Measurements from ENCODE around the gene GLS2. TPM values are rescaled to one million over a fixed set of nuclear protein-coding genes. Genes with fewer than 3 reads are reported as not detected.

GLS2 gene
- total and polyA plus RNA-seq, 5 donors: 0.42 to 1.2 (median 0.60) TPM

DNA sequence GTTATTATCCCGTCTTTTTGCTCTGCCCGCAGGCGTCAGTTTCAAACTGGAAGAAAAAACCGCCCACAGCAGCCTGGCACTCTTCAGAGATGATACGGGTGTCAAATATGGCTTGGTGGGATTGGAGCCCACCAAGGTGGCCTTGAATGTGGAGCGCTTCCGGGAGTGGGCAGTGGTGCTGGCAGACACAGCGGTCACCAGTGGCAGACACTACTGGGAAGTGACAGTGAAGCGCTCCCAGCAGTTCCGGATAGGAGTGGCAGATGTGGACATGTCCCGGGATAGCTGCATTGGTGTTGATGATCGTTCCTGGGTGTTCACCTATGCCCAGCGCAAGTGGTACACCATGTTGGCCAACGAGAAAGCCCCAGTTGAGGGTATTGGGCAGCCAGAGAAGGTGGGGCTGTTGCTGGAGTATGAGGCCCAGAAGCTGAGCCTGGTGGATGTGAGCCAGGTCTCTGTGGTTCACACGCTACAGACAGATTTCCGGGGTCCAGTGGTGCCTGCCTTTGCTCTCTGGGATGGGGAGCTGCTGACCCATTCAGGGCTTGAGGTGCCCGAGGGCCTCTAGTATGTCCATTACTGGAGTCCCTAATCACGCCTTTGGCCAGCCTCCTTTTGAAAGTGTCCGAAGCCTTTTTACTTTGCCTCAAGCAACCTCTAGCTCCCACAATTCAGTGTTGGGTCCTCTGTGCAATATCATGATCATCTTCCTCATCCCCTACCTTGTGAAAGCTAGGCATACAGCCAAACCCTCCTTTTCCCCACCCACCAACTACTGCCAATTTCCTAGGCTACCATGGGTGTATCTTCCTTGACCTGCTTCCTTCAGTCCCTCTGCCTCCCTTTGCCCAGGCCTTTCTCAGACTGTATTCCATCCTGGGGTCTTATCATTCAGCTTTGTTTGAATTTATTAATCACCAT is 18.7 kb downstream of the GLS2 start:
- peak overlapping the region; percentile 55 for H3K27ac ChIP-seq (ENCODE audit: low read length)
- DNase-seq (peak; percentile 41 to 69 (median 69)), ATAC-seq (peak; percentile 59 to 61)
- 43% methylated on average over 19 of the region's 19 CpGs for WGBS
- H3K4me3 ChIP-seq (ENCODE audit: low read length): peak overlapping the region; percentile 87
- H3K9me3 ChIP-seq (ENCODE audit: control insufficient read depth, low read length): no peaks in the 10 kb centered on the region
- intact Hi-C loops (cut with DNase I): loop anchor here in 2 of 4 donors (5.0 to 10.0 kb wide), 2 partner anchors 134 to 277 kb away; partner anchors contain the start of genes IL23A (in 1 of the 2) and PAN2 (in 1 of the 2)
- peaks cover 6% of the 10 kb centered on the region for H3K4me1 ChIP-seq (ENCODE audit: control insufficient read depth, insufficient read depth, low read length)
- H3K27me3 ChIP-seq (ENCODE audit: control insufficient read depth, insufficient read depth): no peaks in the 10 kb centered on the region

DNA sequence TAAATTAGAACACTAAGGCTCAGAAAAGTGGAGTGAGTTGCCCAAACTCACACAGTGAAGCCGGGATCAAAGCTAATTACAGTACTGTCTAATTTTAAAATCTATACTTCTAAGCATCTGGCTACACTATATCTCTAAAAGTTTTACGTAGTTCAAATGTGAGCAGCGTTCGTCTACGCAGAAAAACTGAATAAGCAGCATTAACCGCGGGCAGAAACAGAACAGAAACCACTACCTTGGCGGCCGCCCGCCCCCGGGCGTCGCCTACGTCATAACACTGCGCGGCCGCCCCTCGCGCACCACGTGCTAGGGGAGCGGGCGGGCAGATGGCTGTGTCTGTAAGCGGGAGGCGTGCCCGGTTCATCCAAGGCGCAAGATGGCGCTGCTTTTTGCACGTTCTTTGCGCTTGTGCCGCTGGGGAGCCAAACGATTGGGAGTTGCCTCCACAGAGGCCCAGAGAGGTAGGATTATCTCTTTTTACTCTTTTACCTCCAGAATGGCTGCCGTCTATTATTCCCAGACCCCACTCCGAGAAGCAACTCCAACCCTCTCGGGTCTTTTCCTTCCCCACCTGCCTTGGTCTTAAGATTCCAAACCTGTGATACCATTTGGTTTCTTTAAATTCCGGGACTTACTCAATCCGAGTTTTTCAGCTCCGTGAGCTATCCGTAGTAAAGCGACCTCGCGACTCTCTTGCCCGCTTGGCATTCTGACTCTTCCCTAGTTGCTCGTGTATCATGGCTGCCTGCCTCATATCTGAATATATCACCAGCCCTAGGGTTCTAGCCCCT is 19.6 kb downstream of the GLS2 start, which contains the start of gene SPRYD4:
Gene SPRYD4 (plus strand): TSS at position 363 of the 791 bp plus-strand sequence. CDS start 14 bp downstream, at position 377.
- H3K9me3 ChIP-seq (ENCODE audit: control insufficient read depth, low read length): no peaks in the 10 kb centered on the region
- under 1% methylated on average over 43 of the region's 43 CpGs for WGBS

DNA sequence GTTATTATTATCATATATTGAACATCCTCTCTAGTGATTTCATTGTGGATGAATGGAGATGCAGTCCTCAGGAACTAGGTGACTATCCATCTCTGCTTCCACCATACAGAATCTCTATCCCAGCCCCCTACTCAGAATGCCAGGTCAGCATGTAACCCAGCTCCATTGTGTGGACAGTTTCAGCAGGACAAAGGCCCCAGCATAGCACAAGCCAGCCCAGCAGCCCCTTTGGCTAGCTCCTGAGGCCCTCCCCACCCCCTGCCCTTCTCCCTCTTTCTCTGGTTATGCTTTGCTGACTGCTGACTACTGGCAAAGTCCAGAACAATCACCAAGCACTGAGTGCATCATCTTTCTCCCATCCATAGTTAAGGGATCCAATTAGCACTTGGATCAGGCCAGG is 25.4 kb downstream of the GLS2 start:
- no peaks in the 10 kb centered on the region for H3K9me3 ChIP-seq (ENCODE audit: control insufficient read depth, low read length)
- no peak overlapping the region for H3K27ac ChIP-seq (ENCODE audit: low read length)
- intact Hi-C loops (cut with DNase I): loop anchor here in 1 of 4 donors (5.0 to 10.0 kb wide), 3 partner anchors 128 to 335 kb away; partner anchors contain the start of genes ESYT1, IL23A and PAN2
- ATAC-seq (no peak), DNase-seq (no peak)
- no peak overlapping the region for H3K4me3 ChIP-seq (ENCODE audit: low read length)
- no peaks in the 10 kb centered on the region for H3K27me3 ChIP-seq (ENCODE audit: control insufficient read depth, insufficient read depth)
- no peaks in the 10 kb centered on the region for H3K4me1 ChIP-seq (ENCODE audit: control insufficient read depth, insufficient read depth, low read length)

More for the DNA sequence above, 19.6 kb downstream of the GLS2 start, which contains the start of gene SPRYD4:
- intact Hi-C loops (cut with DNase I): loop anchor here in 2 of 4 donors (5.0 to 10.0 kb wide), 2 partner anchors 134 to 276 kb away; partner anchors contain the start of genes IL23A (in 1 of the 2) and PAN2 (in 1 of the 2)
- peak within 1 kb of the TSS; percentile 55 for H3K27ac ChIP-seq (ENCODE audit: low read length)
- peak within 1 kb of the TSS; percentile 87 for H3K4me3 ChIP-seq (ENCODE audit: low read length)
- H3K4me1 ChIP-seq (ENCODE audit: control insufficient read depth, insufficient read depth, low read length): peaks cover 6% of the 10 kb centered on the region
- ATAC-seq: peak; percentile 97 to 98
- DNase-seq: peak; percentile 94 to 98 (median 97)
- no peaks in the 10 kb centered on the region for H3K27me3 ChIP-seq (ENCODE audit: control insufficient read depth, insufficient read depth)

DNA sequence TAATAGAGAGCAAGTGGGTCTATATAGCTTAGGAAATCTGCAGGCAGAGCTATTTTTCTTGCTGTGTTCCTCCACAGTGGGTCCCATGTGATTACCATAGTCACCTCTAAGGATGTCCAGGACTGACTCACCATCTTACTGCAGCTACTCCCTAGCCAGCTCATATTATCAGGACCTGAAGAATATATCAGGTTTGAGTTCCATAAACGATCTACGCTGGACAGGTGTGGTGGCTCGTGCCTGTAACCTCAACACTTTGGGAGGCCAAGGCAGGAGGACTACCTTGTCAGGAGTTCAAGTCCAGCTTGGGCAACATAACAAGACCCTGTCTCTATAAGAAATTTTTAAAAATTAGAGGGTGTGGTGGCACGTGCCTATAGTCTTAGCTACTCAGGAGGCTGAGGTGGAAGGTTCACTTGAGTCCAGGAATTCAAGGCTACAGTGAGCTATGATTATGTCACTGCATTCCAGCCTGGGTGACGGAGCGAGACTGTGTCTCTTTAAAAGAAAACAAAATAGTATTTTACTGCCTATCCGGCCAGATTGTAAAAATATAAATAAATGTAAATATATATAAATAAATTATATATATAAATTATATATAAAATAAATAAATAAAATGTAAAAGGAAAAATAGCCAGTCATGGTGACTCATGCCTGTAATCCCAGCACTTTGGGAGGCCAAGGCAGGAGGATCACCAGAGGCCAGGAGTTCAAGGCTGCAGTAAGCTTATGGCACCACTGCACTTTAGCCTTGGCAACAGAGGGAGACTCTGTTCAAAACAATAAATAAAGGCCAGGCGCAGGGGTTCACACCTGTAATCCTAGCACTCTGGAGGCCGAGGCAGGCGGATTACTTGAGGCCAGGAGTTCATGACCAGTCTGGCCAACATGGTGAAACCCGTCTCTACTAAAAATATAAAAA is 26.5 kb downstream of the GLS2 start:
- intact Hi-C loops (cut with DNase I): loop anchor here in 1 of 4 donors (5.0 to 10.0 kb wide), 3 partner anchors 127 to 334 kb away; partner anchors contain the start of genes ESYT1, IL23A and PAN2
- ATAC-seq (no peak), DNase-seq (no peak)
- Histone ChIP-seq H3K27me3 (ENCODE audit: control insufficient read depth, insufficient read depth) (no peaks in the 10 kb centered on the region), H3K27ac (ENCODE audit: low read length) (no peak overlapping the region), H3K9me3 (ENCODE audit: control insufficient read depth, low read length) (no peaks in the 10 kb centered on the region), H3K4me1 (ENCODE audit: control insufficient read depth, insufficient read depth, low read length) (no peaks in the 10 kb centered on the region), H3K4me3 (ENCODE audit: low read length) (no peak overlapping the region)
- WGBS: 86% methylated on average over 11 of the region's 11 CpGs

DNA sequence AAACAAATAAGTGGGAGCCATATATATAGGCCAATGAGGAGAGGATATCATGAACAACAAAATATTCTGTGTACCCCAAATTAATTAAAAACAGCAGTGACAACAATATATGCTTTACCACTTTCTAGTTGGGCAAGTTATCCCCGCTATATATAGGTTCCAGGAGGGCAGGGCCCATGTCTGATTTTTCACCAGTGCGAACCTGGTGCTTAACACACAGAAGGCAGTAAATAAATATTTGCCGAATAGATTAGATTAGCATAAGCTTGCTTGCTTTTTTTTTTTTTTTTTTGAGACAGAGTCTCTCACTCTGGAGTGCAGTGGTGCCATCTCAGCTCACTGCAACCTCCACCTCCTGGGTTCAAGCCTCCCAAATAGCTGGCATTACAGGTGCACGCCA is 30.1 kb downstream of the GLS2 start:
- Histone ChIP-seq H3K4me3 (ENCODE audit: low read length) (no peak overlapping the region), H3K27ac (ENCODE audit: low read length) (no peak overlapping the region), H3K4me1 (ENCODE audit: control insufficient read depth, insufficient read depth, low read length) (no peaks in the 10 kb centered on the region), H3K27me3 (ENCODE audit: control insufficient read depth, insufficient read depth) (no peaks in the 10 kb centered on the region), H3K9me3 (ENCODE audit: control insufficient read depth, low read length) (no peaks in the 10 kb centered on the region)
- WGBS: 86% methylated on average over 4 of the region's 4 CpGs
- DNase-seq (no peak), ATAC-seq (no peak)
- intact Hi-C loops (cut with DNase I): loop anchor here in 1 of 4 donors (10.0 kb wide), 1 partner anchor 103 kb away; no protein-coding TSS in a partner anchor

DNA sequence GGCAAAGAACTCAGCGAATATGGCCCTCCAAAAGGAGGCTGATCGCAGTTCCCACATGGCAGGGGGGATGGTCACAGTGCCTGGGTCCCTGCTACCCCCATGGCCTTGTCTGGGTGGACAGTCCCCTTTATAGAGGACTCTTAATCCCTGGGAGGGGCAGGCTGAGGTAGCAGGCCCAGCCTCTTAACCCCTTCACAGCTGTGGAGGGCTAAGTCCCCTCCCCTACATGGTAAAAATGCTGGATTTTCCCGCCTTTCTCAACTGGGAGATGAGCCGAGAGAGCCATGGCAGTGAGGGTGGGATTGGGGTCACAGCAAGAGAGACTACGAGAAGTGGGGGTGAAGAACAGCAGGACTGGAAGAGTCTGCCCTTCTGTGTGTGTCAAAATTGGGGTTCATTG is 33.4 kb downstream of the GLS2 start, which contains the start of gene MIP:
Gene MIP (minus strand): TSS at position 101 of the 400 bp plus-strand sequence. CDS start 44 bp downstream, at position 57.
- DNase-seq (no peak), ATAC-seq (no peak)
- intact Hi-C loops (cut with DNase I): loop anchor here in 1 of 4 donors (10.0 kb wide), 1 partner anchor 100 kb away; no protein-coding TSS in a partner anchor
- WGBS: 84% methylated on average over 5 of the region's 5 CpGs
- Histone ChIP-seq H3K27ac (ENCODE audit: low read length) (no peak within 1 kb of the TSS), H3K9me3 (ENCODE audit: control insufficient read depth, low read length) (no peaks in the 10 kb centered on the region), H3K4me1 (ENCODE audit: control insufficient read depth, insufficient read depth, low read length) (no peaks in the 10 kb centered on the region), H3K4me3 (ENCODE audit: low read length) (no peak within 1 kb of the TSS), H3K27me3 (ENCODE audit: control insufficient read depth, insufficient read depth) (no peaks in the 10 kb centered on the region)

DNA sequence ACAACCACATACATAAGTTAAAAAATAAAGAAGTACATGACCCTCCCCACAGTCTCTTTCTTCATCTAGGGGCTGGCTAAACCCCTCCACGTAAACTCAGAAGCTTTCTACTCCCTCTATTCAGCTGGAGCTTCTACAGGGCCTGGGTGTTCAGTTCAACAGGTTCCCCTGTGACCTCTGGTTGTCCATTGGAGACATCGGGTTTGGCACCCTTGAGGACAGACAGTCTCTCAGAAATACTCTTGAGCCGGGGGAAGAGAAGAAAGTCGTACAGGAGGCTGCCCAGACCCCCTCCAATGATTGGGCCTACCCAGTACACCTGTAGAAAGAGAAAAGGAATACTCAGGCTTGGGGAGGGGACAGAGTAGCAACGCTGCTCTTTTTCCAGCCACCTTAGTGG is 36.8 kb downstream of the GLS2 start:
- H3K4me3 ChIP-seq (ENCODE audit: low read length): no peak overlapping the region
- H3K4me1 ChIP-seq (ENCODE audit: control insufficient read depth, insufficient read depth, low read length): no peaks in the 10 kb centered on the region
- H3K27me3 ChIP-seq (ENCODE audit: control insufficient read depth, insufficient read depth): no peaks in the 10 kb centered on the region
- H3K9me3 ChIP-seq (ENCODE audit: control insufficient read depth, low read length): no peaks in the 10 kb centered on the region
- WGBS: 63% methylated on average over 5 of the region's 5 CpGs
- DNase-seq: no peak
- no peak for ATAC-seq
- H3K27ac ChIP-seq (ENCODE audit: low read length): no peak overlapping the region
- intact Hi-C loops (cut with DNase I): loop anchor here in 1 of 4 donors (10.0 kb wide), 1 partner anchor 96 kb away; no protein-coding TSS in a partner anchor

DNA sequence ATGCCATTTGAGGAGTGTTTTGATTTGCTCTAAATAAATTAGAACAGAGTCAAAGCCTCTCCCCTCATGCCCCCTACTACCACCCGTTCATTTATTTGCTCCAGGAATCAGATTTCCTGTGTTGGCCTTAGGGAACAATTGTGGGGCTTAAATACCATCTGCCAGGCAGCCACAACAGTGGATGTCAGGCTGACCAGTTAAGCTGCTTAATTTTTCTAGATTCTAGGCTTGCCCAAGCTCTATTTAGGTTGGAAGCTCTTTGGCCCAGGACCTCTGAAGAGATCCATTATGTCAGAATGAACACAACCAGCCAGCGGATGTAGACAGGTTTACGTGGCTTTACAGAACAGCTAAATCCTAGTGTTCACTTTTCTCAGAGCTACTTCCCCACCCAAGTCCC is 37.7 kb downstream of the GLS2 start:
- ATAC-seq (no peak), DNase-seq (no peak)
- intact Hi-C loops (cut with DNase I): loop anchor here in 1 of 4 donors (10.0 kb wide), 1 partner anchor 95 kb away; no protein-coding TSS in a partner anchor
- no peaks in the 10 kb centered on the region for H3K4me1 ChIP-seq (ENCODE audit: control insufficient read depth, insufficient read depth, low read length)
- H3K27ac ChIP-seq (ENCODE audit: low read length): no peak overlapping the region
- H3K4me3 ChIP-seq (ENCODE audit: low read length): no peak overlapping the region
- 88% methylated on average over 3 of the region's 3 CpGs for WGBS
- no peaks in the 10 kb centered on the region for H3K27me3 ChIP-seq (ENCODE audit: control insufficient read depth, insufficient read depth)
- no peaks in the 10 kb centered on the region for H3K9me3 ChIP-seq (ENCODE audit: control insufficient read depth, low read length)

DNA sequence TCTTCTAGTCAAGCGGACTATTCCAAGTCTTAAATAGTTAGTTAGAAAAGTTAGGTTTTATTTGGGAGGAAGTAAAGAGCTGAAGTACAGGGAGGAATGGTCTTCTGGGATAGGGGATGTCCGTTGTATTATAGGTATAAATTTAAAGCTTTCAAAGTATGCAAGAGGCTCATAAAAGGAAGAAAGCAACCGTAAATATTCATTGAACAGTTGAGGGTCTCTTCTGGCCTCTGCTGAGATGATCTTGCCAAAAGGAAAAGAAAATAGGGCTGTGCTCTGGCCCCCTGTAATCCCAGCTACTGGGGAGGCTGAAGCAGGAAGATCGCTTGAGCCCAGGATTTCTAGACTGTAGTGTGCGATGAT is 38.4 kb downstream of the GLS2 start:
- Histone ChIP-seq H3K4me1 (ENCODE audit: control insufficient read depth, insufficient read depth, low read length) (no peaks in the 10 kb centered on the region), H3K27ac (ENCODE audit: low read length) (no peak overlapping the region), H3K4me3 (ENCODE audit: low read length) (peak overlapping the region; percentile 51), H3K9me3 (ENCODE audit: control insufficient read depth, low read length) (no peaks in the 10 kb centered on the region), H3K27me3 (ENCODE audit: control insufficient read depth, insufficient read depth) (no peaks in the 10 kb centered on the region)
- intact Hi-C loops (cut with DNase I): loop anchor here in 1 of 4 donors (10.0 kb wide), 1 partner anchor 85 kb away; the partner anchor contains the start of genes APOF and STAT2
- ATAC-seq (no peak), DNase-seq (no peak)
- WGBS: 37% methylated on average over 5 of the region's 5 CpGs

All from right cardiac atrium (tissue), 5 donors.